HepG2 (cell line): ENCODE results near the gene MGMT. TPM values are rescaled to one million over a fixed set of nuclear protein-coding genes. Genes with fewer than 3 reads are reported as not detected.

Source experiments
- ATAC-seq: fragments of 200-7000 bp; cut with Tn5 transposase; 3 replicates; pipeline ENCODE4 v1.9.1; 2020; ENCODE audit warnings: mild to moderate bottlenecking, moderate library complexity
- BruUV-seq: library from RNA; stranded (reverse); fragments of 400-500 nt; replicated peaks from 2 replicates; lab custom pipeline; 2021; lab: Mats Ljungman, UMichigan
- CTCF ChIA-PET: fragments of 300-600 bp; formaldehyde crosslinking; extraction: SDS; loops from one replicate; lab custom pipeline; 2021; ENCODE audit warnings: low total read pairs, inconsistent platforms, low intra/inter-chr PET ratio; lab: Yijun Ruan, JAX
- POLR2A ChIA-PET: fragments of 350-600 bp; sonication (Branson Sonifier 250); formaldehyde crosslinking; loops from one replicate; lab custom pipeline; 2020; ENCODE audit warnings: antibody characterized with exemption, inconsistent platforms; lab: Yijun Ruan, JAX
- DNase-seq: peaks from one replicate; pipeline ENCODE4 v3.0.0-alpha.2; 2015; ENCODE audit warnings: low spot score
- FAIRE-seq: peaks from 3 replicates; lab custom pipeline; 2011; peaks lifted over from hg19 to GRCh38; lab: Jason Lieb, UNC
- H2AFZ ChIP-seq: one replicate; pipeline ENCODE4 v1.6.1; 2011; ENCODE audit warnings: low read length, inconsistent platforms
- H3K27ac ChIP-seq: fragments of 300-600 bp; 3 replicates; pipeline ENCODE4 v1.8.0; 2011; ENCODE audit warnings: mixed run types, mild to moderate bottlenecking, mixed read lengths, low read length, inconsistent platforms; ENCODE audit not compliant: insufficient read depth; ENCODE audit errors: extremely low read length
- H3K27me3 ChIP-seq, 2 experiments: fragments of 200-600 bp in 1 of 2; 2 replicates in 1 of 2; 3 replicates in 1 of 2; pipeline versions ENCODE4 v1.6.0 to v1.8.0; 2011; ENCODE audit warnings: low read length in 2 of 2, mild to moderate bottlenecking in 2 of 2, moderate library complexity in 2 of 2, inconsistent platforms in 1 of 2; ENCODE audit not compliant: insufficient read depth in 2 of 2, control insufficient read depth in 1 of 2
- H3K36me3 ChIP-seq, 2 experiments: fragments of 200-600 bp in 1 of 2; replicated peaks in 1 of 2; 2 replicates in 1 of 2; 3 replicates in 1 of 2; pipeline versions ENCODE4 v1.5.1 to v1.8.0; 2011; ENCODE audit warnings: low read length in 2 of 2, inconsistent platforms in 1 of 2; ENCODE audit not compliant: insufficient read depth in 2 of 2, control insufficient read depth in 1 of 2
- H3K4me1 ChIP-seq: 2 replicates; pipeline ENCODE4 v1.5.1; 2012; ENCODE audit warnings: low read length, inconsistent platforms; ENCODE audit not compliant: insufficient read depth
- H3K4me2 ChIP-seq: 2 replicates; pipeline ENCODE4 v1.6.0; 2011; ENCODE audit warnings: low read depth, low read length, inconsistent platforms
- H3K4me3 ChIP-seq, 3 experiments: fragments of 200-600 bp in 1 of 3; sonication (generic), shearing (Covaris generic) in 1 of 3; replicated peaks in 1 of 3; 2 replicates each; pipeline ENCODE4 v1.5.1; 2011 to 2016; ENCODE audit warnings: low read length in 3 of 3, inconsistent platforms in 2 of 3, low read depth in 2 of 3, mild to moderate bottlenecking in 2 of 3, control low read depth in 1 of 3, mixed read lengths in 1 of 3; ENCODE audit not compliant: insufficient read depth in 1 of 3
- H3K79me2 ChIP-seq: one replicate; pipeline ENCODE4 v1.6.1; 2011; ENCODE audit warnings: low read length, inconsistent platforms; ENCODE audit not compliant: insufficient read depth
- H3K9ac ChIP-seq: 2 replicates; pipeline ENCODE4 v1.6.0; 2011; ENCODE audit warnings: mild to moderate bottlenecking, low read depth, low read length, inconsistent platforms; ENCODE audit not compliant: insufficient read depth
- H3K9me3 ChIP-seq: 2 replicates; pipeline ENCODE4 v1.5.1; 2012; ENCODE audit warnings: mild to moderate bottlenecking, low read length
- H4K20me1 ChIP-seq: 2 replicates; pipeline ENCODE4 v1.6.0; 2011; ENCODE audit warnings: inconsistent platforms, mild to moderate bottlenecking, low read length, moderate library complexity; ENCODE audit not compliant: insufficient read depth
- ATF4 ChIP-seq, 2 experiments: fragments of 450-650 bp in 1 of 2; sonication (generic) in 1 of 2; formaldehyde crosslinking; IDR thresholded peaks; 2 replicates each; pipeline versions ENCODE4 v1.5.0 to v1.8.0; 2020 to 2022; ENCODE audit warnings: mild to moderate bottlenecking in 1 of 2, missing genetic modification reagents in 1 of 2
- JUN ChIP-seq: sonication (generic); formaldehyde crosslinking; IDR thresholded peaks from 2 replicates; pipeline ENCODE4 v1.4.0; 2020; ENCODE audit warnings: mild to moderate bottlenecking, missing genetic modification reagents
- NFYB ChIP-seq: sonication (generic); formaldehyde crosslinking; IDR thresholded peaks from 2 replicates; pipeline ENCODE4 v1.4.0; 2020; ENCODE audit warnings: missing genetic modification reagents
- ZFP82 ChIP-seq: sonication (generic); formaldehyde crosslinking; IDR thresholded peaks from 2 replicates; pipeline ENCODE4 v1.5.1; 2020; ENCODE audit warnings: mild to moderate bottlenecking, missing genetic modification reagents, borderline replicate concordance
- ZNF292 ChIP-seq: sonication (generic); formaldehyde crosslinking; IDR thresholded peaks from 2 replicates; pipeline ENCODE4 v1.8.1; 2022; ENCODE audit warnings: mild to moderate bottlenecking, low read depth, missing genetic modification reagents, borderline replicate concordance
- ZNF530 ChIP-seq: sonication (generic); formaldehyde crosslinking; IDR thresholded peaks from 2 replicates; pipeline ENCODE4 v1.5.0; 2020; ENCODE audit warnings: low read depth, mild to moderate bottlenecking, missing genetic modification reagents
- ZNF660 ChIP-seq: sonication (generic); formaldehyde crosslinking; IDR thresholded peaks from 2 replicates; pipeline ENCODE4 v1.5.1; 2020; ENCODE audit warnings: mild to moderate bottlenecking, low read depth, missing genetic modification reagents, borderline replicate concordance
- ZNF672 ChIP-seq: sonication (generic); formaldehyde crosslinking; IDR thresholded peaks from 2 replicates; pipeline ENCODE4 v1.8.1; 2022; ENCODE audit warnings: missing genetic modification reagents
- ZNF737 ChIP-seq: sonication (generic); formaldehyde crosslinking; IDR thresholded peaks from 2 replicates; pipeline ENCODE4 v1.5.0; 2020; ENCODE audit warnings: missing genetic modification reagents, mild to moderate bottlenecking, borderline replicate concordance
- WGBS: methylation state at CpG from one replicate; pipeline ENCODE4 v1.1.6; 2017; ENCODE audit warnings: low lambda C conversion rate; 5-methylcytosine and 5-hydroxymethylcytosine counted together
- in situ Hi-C: cut with HindIII; loops from 2 replicates; pipeline ENCODE4 v1.10.0; 2017; ENCODE audit warnings: low pct_unique_long_range_greater_than_20kb; ENCODE audit not compliant: extremely low pct_ligation_motif_present
- intact Hi-C: fragments of 100-400 bp; cut with micrococcal nuclease; formaldehyde crosslinking; loops from one replicate; pipeline ENCODE4 v1.10.0; 2022; ENCODE audit not compliant: unreplicated experiment
- polyA plus RNA-seq, 8 experiments: library from polyadenylated mRNA; depleted of rRNA in 3 of 8; stranded (reverse) in 7 of 8; unstranded in 1 of 8; fragments of >200 nt; fragmentation: Illumina TruSeq in 4 of 8; extraction: Trizol in 4 of 8; gene quantifications; 2 replicates each; pipeline versions ENCODE4 v1.2.1 to v1.2.3, GENCODE V29; 2011 to 2016; ENCODE audit warnings: low read depth in 4 of 8, missing spikeins in 1 of 8, mixed read lengths in 1 of 8; ENCODE audit not compliant: insufficient read depth in 1 of 8
- total RNA-seq, 5 experiments: library from RNA; depleted of rRNA; stranded (reverse); fragments of >200 nt; fragmentation: Illumina TruSeq; extraction: Trizol; gene quantifications; 2 replicates each; pipeline ENCODE4 v1.2.3, GENCODE V29; 2016; ENCODE audit warnings: low read depth in 1 of 5

Gene MGMT
- total and polyA plus RNA-seq, 2 of the 13 experiments (the other 11 are each of a cell fraction or from before 2014, with no cell fraction given) = 12.0 to 19.5 TPM

GRCh38 chr10:129524936-129525335, 57.9 kb downstream of the MGMT start:
- ATAC-seq (no peak), DNase-seq (no peak), FAIRE-seq (no peak)
- Histone ChIP-seq H3K27ac (no peak overlapping the region), H3K79me2 (no peaks in the 10 kb centered on the region), H3K27me3 (no peaks in the 10 kb centered on the region), H3K9ac (no peak overlapping the region), H2AFZ (no peak overlapping the region), H3K4me3 (no peak overlapping the region), H3K9me3 (peaks cover 7% of the 10 kb centered on the region; the same call in 1 of the 2 replicates), H3K36me3 (no peaks in the 10 kb centered on the region), H4K20me1 (no peaks in the 10 kb centered on the region), H3K4me2 (no peak overlapping the region), H3K4me1 (peaks cover 22% of the 10 kb centered on the region)
- in situ Hi-C loops (no loop called here), intact Hi-C loops (no loop called here)
- POLR2A ChIA-PET = no interaction called here
- TF ChIP-seq ZNF672 (CRISPR knock-in tag) = no peak
- no peak for TF ChIP-seq NFYB (CRISPR knock-in tag)
- CTCF ChIA-PET = no interaction called here
- 70% methylated on average over 3 of the region's 3 CpGs for WGBS
- no TSS peak for BruUV-seq

GRCh38 chr10:129525401-129525801, 58.4 kb downstream of the MGMT start:
- H3K27me3 ChIP-seq = no peaks in the 10 kb centered on the region
- no peak overlapping the region for H3K27ac ChIP-seq
- intact Hi-C loops (no loop called here), in situ Hi-C loops (no loop called here)
- peaks cover 3% of the 10 kb centered on the region; the same call in 1 of the 2 replicates for H3K9me3 ChIP-seq
- H3K4me1 ChIP-seq = peaks cover 22% of the 10 kb centered on the region
- H4K20me1 ChIP-seq = no peaks in the 10 kb centered on the region
- no peak overlapping the region for H3K4me3 ChIP-seq
- no TSS peak for BruUV-seq
- no peak overlapping the region for H3K4me2 ChIP-seq
- no peak overlapping the region for H2AFZ ChIP-seq
- CTCF ChIA-PET = no interaction called here
- DNase-seq (no peak), ATAC-seq (no peak), FAIRE-seq (no peak)
- H3K9ac ChIP-seq = no peak overlapping the region
- POLR2A ChIA-PET = no interaction called here
- H3K79me2 ChIP-seq = no peaks in the 10 kb centered on the region
- H3K36me3 ChIP-seq = no peaks in the 10 kb centered on the region
- WGBS = 84% methylated on average over 9 of the region's 13 CpGs
- TF ChIP-seq ZNF737 (CRISPR knock-in tag) (no peak), ZNF530 (CRISPR knock-in tag) (no peak), ATF4 (CRISPR knock-in tag; IDR thresholded peaks at IDR 0.05) (no peak), ZNF660 (CRISPR knock-in tag) (no peak), JUN (CRISPR knock-in tag) (no peak), ZNF292 (no peak), ZFP82 (CRISPR knock-in tag) (no peak)
